HepG2 (cell line): ENCODE data around the gene ZFHX3. TPM values are rescaled to one million over a fixed set of nuclear protein-coding genes. Genes with fewer than 3 reads are reported as not detected.

Source experiments
- ATAC-seq: fragments of 200-7000 bp; cut with Tn5 transposase; 3 replicates; pipeline ENCODE4 v1.9.1; 2020; ENCODE audit warnings: mild to moderate bottlenecking, moderate library complexity
- BruUV-seq: library from RNA; stranded (reverse); fragments of 400-500 nt; replicated peaks from 2 replicates; lab custom pipeline; 2021; lab: Mats Ljungman, UMichigan
- CTCF ChIA-PET: fragments of 300-600 bp; formaldehyde crosslinking; extraction: SDS; loops from one replicate; lab custom pipeline; 2021; ENCODE audit warnings: low total read pairs, inconsistent platforms, low intra/inter-chr PET ratio; lab: Yijun Ruan, JAX
- POLR2A ChIA-PET: fragments of 350-600 bp; sonication (Branson Sonifier 250); formaldehyde crosslinking; loops from one replicate; lab custom pipeline; 2020; ENCODE audit warnings: antibody characterized with exemption, inconsistent platforms; lab: Yijun Ruan, JAX
- DNase-seq: peaks from one replicate; pipeline ENCODE4 v3.0.0-alpha.2; 2015; ENCODE audit warnings: low spot score
- FAIRE-seq: peaks from 3 replicates; lab custom pipeline; 2011; peaks lifted over from hg19 to GRCh38; lab: Jason Lieb, UNC
- H2AFZ ChIP-seq: one replicate; pipeline ENCODE4 v1.6.1; 2011; ENCODE audit warnings: low read length, inconsistent platforms
- H3K27ac ChIP-seq: fragments of 300-600 bp; 3 replicates; pipeline ENCODE4 v1.8.0; 2011; ENCODE audit warnings: mixed run types, mild to moderate bottlenecking, mixed read lengths, low read length, inconsistent platforms; ENCODE audit not compliant: insufficient read depth; ENCODE audit errors: extremely low read length
- H3K27me3 ChIP-seq, 2 experiments: fragments of 200-600 bp in 1 of 2; 2 replicates in 1 of 2; 3 replicates in 1 of 2; pipeline versions ENCODE4 v1.6.0 to v1.8.0; 2011; ENCODE audit warnings: low read length in 2 of 2, mild to moderate bottlenecking in 2 of 2, moderate library complexity in 2 of 2, inconsistent platforms in 1 of 2; ENCODE audit not compliant: insufficient read depth in 2 of 2, control insufficient read depth in 1 of 2
- H3K36me3 ChIP-seq, 2 experiments: fragments of 200-600 bp in 1 of 2; replicated peaks in 1 of 2; 2 replicates in 1 of 2; 3 replicates in 1 of 2; pipeline versions ENCODE4 v1.5.1 to v1.8.0; 2011; ENCODE audit warnings: low read length in 2 of 2, inconsistent platforms in 1 of 2; ENCODE audit not compliant: insufficient read depth in 2 of 2, control insufficient read depth in 1 of 2
- H3K4me1 ChIP-seq: 2 replicates; pipeline ENCODE4 v1.5.1; 2012; ENCODE audit warnings: low read length, inconsistent platforms; ENCODE audit not compliant: insufficient read depth
- H3K4me2 ChIP-seq: 2 replicates; pipeline ENCODE4 v1.6.0; 2011; ENCODE audit warnings: low read depth, low read length, inconsistent platforms
- H3K4me3 ChIP-seq, 3 experiments: fragments of 200-600 bp in 1 of 3; sonication (generic), shearing (Covaris generic) in 1 of 3; replicated peaks in 1 of 3; 2 replicates each; pipeline ENCODE4 v1.5.1; 2011 to 2016; ENCODE audit warnings: low read length in 3 of 3, inconsistent platforms in 2 of 3, low read depth in 2 of 3, mild to moderate bottlenecking in 2 of 3, control low read depth in 1 of 3, mixed read lengths in 1 of 3; ENCODE audit not compliant: insufficient read depth in 1 of 3
- H3K79me2 ChIP-seq: one replicate; pipeline ENCODE4 v1.6.1; 2011; ENCODE audit warnings: low read length, inconsistent platforms; ENCODE audit not compliant: insufficient read depth
- H3K9ac ChIP-seq: 2 replicates; pipeline ENCODE4 v1.6.0; 2011; ENCODE audit warnings: mild to moderate bottlenecking, low read depth, low read length, inconsistent platforms; ENCODE audit not compliant: insufficient read depth
- H3K9me3 ChIP-seq: 2 replicates; pipeline ENCODE4 v1.5.1; 2012; ENCODE audit warnings: mild to moderate bottlenecking, low read length
- H4K20me1 ChIP-seq: 2 replicates; pipeline ENCODE4 v1.6.0; 2011; ENCODE audit warnings: inconsistent platforms, mild to moderate bottlenecking, low read length, moderate library complexity; ENCODE audit not compliant: insufficient read depth
- EZH2 ChIP-seq: conservative IDR thresholded peaks from 2 replicates; pipeline ENCODE4 v1.6.1; 2012; ENCODE audit warnings: mild to moderate bottlenecking, low read depth, low read length, moderate library complexity
- FOXJ3 ChIP-seq: sonication (generic); formaldehyde crosslinking; IDR thresholded peaks from 2 replicates; pipeline ENCODE4 v1.4.0; 2020; ENCODE audit warnings: missing genetic modification reagents, mild to moderate bottlenecking, borderline replicate concordance
- FOXM1 ChIP-seq: sonication (generic); formaldehyde crosslinking; IDR thresholded peaks from 2 replicates; pipeline ENCODE4 v1.5.0; 2020; ENCODE audit warnings: missing genetic modification reagents
- GABPB1 ChIP-seq: IDR thresholded peaks from 2 replicates; pipeline ENCODE4 v1.6.1; 2016; ENCODE audit warnings: mild to moderate bottlenecking, missing genetic modification reagents, moderate library complexity, missing compliant biosample characterization
- KLF15 ChIP-seq: sonication (generic); formaldehyde crosslinking; IDR thresholded peaks from 2 replicates; pipeline ENCODE4 v1.8.1; 2023; ENCODE audit warnings: borderline replicate concordance, mild to moderate bottlenecking, inconsistent platforms, missing genetic modification reagents, mixed read lengths
- NCOA2 ChIP-seq: sonication (generic); formaldehyde crosslinking; IDR thresholded peaks from 2 replicates; pipeline ENCODE4 v1.8.0; 2022; ENCODE audit warnings: inconsistent platforms
- PAWR ChIP-seq: sonication (generic); formaldehyde crosslinking; IDR thresholded peaks from 2 replicates; pipeline ENCODE4 v1.4.0; 2020; ENCODE audit warnings: missing genetic modification reagents, mild to moderate bottlenecking, borderline replicate concordance
- SIX1 ChIP-seq: sonication (generic); formaldehyde crosslinking; IDR thresholded peaks from 2 replicates; pipeline ENCODE4 v1.4.0; 2020; ENCODE audit warnings: missing genetic modification reagents, borderline replicate concordance
- SOX13 ChIP-seq, 3 experiments: fragments of 450-650 bp in 1 of 3; sonication (generic) in 1 of 3; formaldehyde crosslinking in 1 of 3; IDR thresholded peaks in 2 of 3; conservative IDR thresholded peaks in 1 of 3; 2 replicates each; pipeline versions ENCODE4 v1.5.0 to v1.6.1; 2016 to 2020; ENCODE audit warnings: antibody characterized with exemption in 1 of 3, mild to moderate bottlenecking in 1 of 3, missing compliant biosample characterization in 1 of 3, missing genetic modification reagents in 1 of 3, moderate library complexity in 1 of 3
- STAG1 ChIP-seq: sonication (generic); formaldehyde crosslinking; IDR thresholded peaks from 2 replicates; pipeline ENCODE4 v1.4.0; 2020; ENCODE audit warnings: missing genetic modification reagents
- ZFAT ChIP-seq: sonication (generic); formaldehyde crosslinking; conservative IDR thresholded peaks from 2 replicates; pipeline ENCODE4 v1.8.1; 2023; ENCODE audit warnings: missing genetic modification reagents, inconsistent platforms
- ZFY ChIP-seq: sonication (generic); formaldehyde crosslinking; IDR thresholded peaks from 2 replicates; pipeline ENCODE4 v1.4.0; 2020; ENCODE audit warnings: missing genetic modification reagents
- ZNF136 ChIP-seq: sonication (generic); formaldehyde crosslinking; IDR thresholded peaks from 2 replicates; pipeline ENCODE4 v1.8.1; 2022; ENCODE audit warnings: low read depth, mild to moderate bottlenecking, moderate library complexity, missing genetic modification reagents
- ZNF326 ChIP-seq: sonication (generic); formaldehyde crosslinking; IDR thresholded peaks from 2 replicates; pipeline ENCODE4 v1.4.0; 2020; ENCODE audit warnings: missing genetic modification reagents, borderline replicate concordance
- ZNF772 ChIP-seq: sonication (generic); formaldehyde crosslinking; IDR thresholded peaks from 2 replicates; pipeline ENCODE4 v1.5.0; 2020; ENCODE audit warnings: mild to moderate bottlenecking, missing genetic modification reagents
- WGBS: methylation state at CpG from one replicate; pipeline ENCODE4 v1.1.6; 2017; ENCODE audit warnings: low lambda C conversion rate; 5-methylcytosine and 5-hydroxymethylcytosine counted together
- in situ Hi-C: cut with HindIII; loops from 2 replicates; pipeline ENCODE4 v1.10.0; 2017; ENCODE audit warnings: low pct_unique_long_range_greater_than_20kb; ENCODE audit not compliant: extremely low pct_ligation_motif_present
- intact Hi-C: fragments of 100-400 bp; cut with micrococcal nuclease; formaldehyde crosslinking; loops from one replicate; pipeline ENCODE4 v1.10.0; 2022; ENCODE audit not compliant: unreplicated experiment
- polyA plus RNA-seq, 8 experiments: library from polyadenylated mRNA; depleted of rRNA in 3 of 8; stranded (reverse) in 7 of 8; unstranded in 1 of 8; fragments of >200 nt; fragmentation: Illumina TruSeq in 4 of 8; extraction: Trizol in 4 of 8; gene quantifications; 2 replicates each; pipeline versions ENCODE4 v1.2.1 to v1.2.3, GENCODE V29; 2011 to 2016; ENCODE audit warnings: low read depth in 4 of 8, missing spikeins in 1 of 8, mixed read lengths in 1 of 8; ENCODE audit not compliant: insufficient read depth in 1 of 8
- total RNA-seq, 5 experiments: library from RNA; depleted of rRNA; stranded (reverse); fragments of >200 nt; fragmentation: Illumina TruSeq; extraction: Trizol; gene quantifications; 2 replicates each; pipeline ENCODE4 v1.2.3, GENCODE V29; 2016; ENCODE audit warnings: low read depth in 1 of 5
- TF ChIP-seq, protein P1 (sequence below): sonication (generic); formaldehyde crosslinking; IDR thresholded peaks from 2 replicates; pipeline ENCODE4 v1.5.0; 2020; ENCODE audit warnings: mild to moderate bottlenecking, missing genetic modification reagents
- TF ChIP-seq, protein P2 (sequence below): sonication (generic); formaldehyde crosslinking; conservative IDR thresholded peaks from 2 replicates; pipeline ENCODE4 v1.8.0; 2022; ENCODE audit warnings: missing genetic modification reagents
- TF ChIP-seq, protein P3 (sequence below): sonication (generic); formaldehyde crosslinking; IDR thresholded peaks from 2 replicates; pipeline ENCODE4 v1.4.0; 2020; ENCODE audit warnings: missing genetic modification reagents

Gene ZFHX3
- total and polyA plus RNA-seq, 2 of the 13 experiments (the other 11 are each of a cell fraction or from before 2014, with no cell fraction given), result 5.0 to 6.0 TPM

DNA sequence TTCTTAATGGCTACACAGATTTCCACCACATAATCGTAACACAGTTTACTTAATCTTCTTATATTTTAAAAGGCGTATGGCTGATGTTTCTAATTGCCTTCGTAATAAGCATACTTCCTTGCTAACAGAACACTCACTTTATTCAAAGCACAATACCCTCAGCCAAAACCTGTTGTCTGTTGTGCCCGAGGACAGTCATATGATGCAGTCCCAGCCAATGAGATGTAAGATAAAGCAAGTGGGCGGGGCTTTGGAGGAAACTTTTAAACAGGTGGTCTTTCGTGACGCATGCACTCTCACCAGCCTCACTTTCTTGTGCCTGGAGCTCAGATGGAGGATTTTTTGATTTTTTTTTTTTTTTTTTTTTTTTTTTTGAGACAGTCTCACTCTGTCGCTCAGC lies 174.1 kb downstream of the ZFHX3 start (continued):
- TF ChIP-seq ZNF326 (CRISPR knock-in tag) (no peak), NCOA2 (CRISPR knock-in tag) (no peak), SIX1 (CRISPR knock-in tag) (no peak), EZH2 (no peak)
- TF ChIP-seq, all 625 proteins: peak for 0

DNA sequence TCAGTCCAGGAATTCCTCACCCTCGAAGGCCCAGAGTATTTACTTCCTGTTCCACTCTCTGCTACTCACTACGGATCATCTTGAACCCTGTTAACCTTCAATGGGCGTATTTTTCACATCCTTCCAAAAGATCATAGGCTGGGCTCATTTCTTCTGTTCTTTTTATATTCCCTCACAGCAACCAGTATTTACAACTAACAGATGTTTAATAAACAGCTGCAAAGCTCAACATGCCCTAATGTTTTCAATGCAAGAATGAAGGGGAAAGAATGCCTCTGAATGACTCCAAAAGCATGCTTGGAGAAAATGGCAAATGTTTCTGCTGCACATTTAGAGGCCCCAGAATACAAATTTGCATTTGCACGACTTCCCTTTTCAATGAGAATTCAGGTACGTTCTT lies 174.9 kb downstream of the ZFHX3 start:
- Histone ChIP-seq H4K20me1 (no peaks in the 10 kb centered on the region), H3K9ac (no peak overlapping the region), H3K4me3 (no peak overlapping the region), H3K27me3 (no peaks in the 10 kb centered on the region), H3K27ac (no peak overlapping the region), H3K36me3 (peaks cover 0 to 8% of the 10 kb centered on the region in 2 experiments; a peak in 4 of 5 replicates), H3K9me3 (no peaks in the 10 kb centered on the region), H3K79me2 (peaks cover 4% of the 10 kb centered on the region), H3K4me1 (peaks cover 37% of the 10 kb centered on the region), H2AFZ (no peak overlapping the region), H3K4me2 (no peak overlapping the region)
- in situ Hi-C loops (no loop called here), intact Hi-C loops (no loop called here)
- ATAC-seq (no peak), FAIRE-seq (no peak), DNase-seq (no peak)
- ChIA-PET POLR2A (no interaction called here), CTCF (no interaction called here)
- WGBS, result 91% methylated on average over 5 of the region's 5 CpGs
- BruUV-seq, result no TSS peak
- TF ChIP-seq, protein P1, sequence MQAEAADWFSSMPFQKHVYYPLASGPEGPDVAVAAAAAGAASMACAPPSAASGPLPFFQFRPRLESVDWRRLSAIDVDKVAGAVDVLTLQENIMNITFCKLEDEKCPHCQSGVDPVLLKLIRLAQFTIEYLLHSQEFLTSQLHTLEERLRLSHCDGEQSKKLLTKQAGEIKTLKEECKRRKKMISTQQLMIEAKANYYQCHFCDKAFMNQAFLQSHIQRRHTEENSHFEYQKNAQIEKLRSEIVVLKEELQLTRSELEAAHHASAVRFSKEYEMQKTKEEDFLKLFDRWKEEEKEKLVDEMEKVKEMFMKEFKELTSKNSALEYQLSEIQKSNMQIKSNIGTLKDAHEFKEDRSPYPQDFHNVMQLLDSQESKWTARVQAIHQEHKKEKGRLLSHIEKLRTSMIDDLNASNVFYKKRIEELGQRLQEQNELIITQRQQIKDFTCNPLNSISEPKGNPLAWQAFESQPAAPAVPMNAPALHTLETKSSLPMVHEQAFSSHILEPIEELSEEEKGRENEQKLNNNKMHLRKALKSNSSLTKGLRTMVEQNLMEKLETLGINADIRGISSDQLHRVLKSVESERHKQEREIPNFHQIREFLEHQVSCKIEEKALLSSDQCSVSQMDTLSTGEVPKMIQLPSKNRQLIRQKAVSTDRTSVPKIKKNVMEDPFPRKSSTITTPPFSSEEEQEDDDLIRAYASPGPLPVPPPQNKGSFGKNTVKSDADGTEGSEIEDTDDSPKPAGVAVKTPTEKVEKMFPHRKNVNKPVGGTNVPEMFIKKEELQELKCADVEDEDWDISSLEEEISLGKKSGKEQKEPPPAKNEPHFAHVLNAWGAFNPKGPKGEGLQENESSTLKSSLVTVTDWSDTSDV (CRISPR knock-in tag), result no peak
- no peak for TF ChIP-seq FOXJ3 (CRISPR knock-in tag)
- TF ChIP-seq GABPB1, result no peak
- no peak for TF ChIP-seq ZNF326 (CRISPR knock-in tag)
- no peak for TF ChIP-seq ZFY
- TF ChIP-seq, protein P2, sequence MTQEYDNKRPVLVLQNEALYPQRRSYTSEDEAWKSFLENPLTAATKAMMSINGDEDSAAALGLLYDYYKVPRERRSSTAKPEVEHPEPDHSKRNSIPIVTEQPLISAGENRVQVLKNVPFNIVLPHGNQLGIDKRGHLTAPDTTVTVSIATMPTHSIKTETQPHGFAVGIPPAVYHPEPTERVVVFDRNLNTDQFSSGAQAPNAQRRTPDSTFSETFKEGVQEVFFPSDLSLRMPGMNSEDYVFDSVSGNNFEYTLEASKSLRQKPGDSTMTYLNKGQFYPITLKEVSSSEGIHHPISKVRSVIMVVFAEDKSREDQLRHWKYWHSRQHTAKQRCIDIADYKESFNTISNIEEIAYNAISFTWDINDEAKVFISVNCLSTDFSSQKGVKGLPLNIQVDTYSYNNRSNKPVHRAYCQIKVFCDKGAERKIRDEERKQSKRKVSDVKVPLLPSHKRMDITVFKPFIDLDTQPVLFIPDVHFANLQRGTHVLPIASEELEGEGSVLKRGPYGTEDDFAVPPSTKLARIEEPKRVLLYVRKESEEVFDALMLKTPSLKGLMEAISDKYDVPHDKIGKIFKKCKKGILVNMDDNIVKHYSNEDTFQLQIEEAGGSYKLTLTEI (CRISPR knock-in tag), result no peak
- no peak for TF ChIP-seq STAG1 (CRISPR knock-in tag)
- no peak for TF ChIP-seq FOXM1 (CRISPR knock-in tag)
- no peak for TF ChIP-seq ZNF772 (CRISPR knock-in tag)
- TF ChIP-seq KLF15 (CRISPR knock-in tag), result no peak
- no peak for TF ChIP-seq ZNF136 (CRISPR knock-in tag)
- TF ChIP-seq SOX13 (IDR thresholded peaks at IDR 0.05), result no peak
- no peak for TF ChIP-seq SOX13 (CRISPR knock-in tag; conservative IDR thresholded peaks at IDR 0.05 in 1 of 2, IDR thresholded peaks at IDR 0.05 in 1 of 2)
- no peak for TF ChIP-seq PAWR (CRISPR knock-in tag)
- TF ChIP-seq ZFAT (CRISPR knock-in tag), result no peak
- TF ChIP-seq, protein P3, sequence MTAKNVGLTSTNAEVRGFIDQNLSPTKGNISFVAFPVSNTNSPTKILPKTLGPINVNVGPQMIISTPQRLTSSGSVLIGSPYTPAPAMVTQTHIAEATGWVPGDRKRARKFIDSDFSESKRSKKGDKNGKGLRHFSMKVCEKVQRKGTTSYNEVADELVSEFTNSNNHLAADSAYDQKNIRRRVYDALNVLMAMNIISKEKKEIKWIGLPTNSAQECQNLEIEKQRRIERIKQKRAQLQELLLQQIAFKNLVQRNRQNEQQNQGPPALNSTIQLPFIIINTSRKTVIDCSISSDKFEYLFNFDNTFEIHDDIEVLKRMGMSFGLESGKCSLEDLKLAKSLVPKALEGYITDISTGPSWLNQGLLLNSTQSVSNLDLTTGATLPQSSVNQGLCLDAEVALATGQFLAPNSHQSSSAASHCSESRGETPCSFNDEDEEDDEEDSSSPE, result no peak
